AG04450 (cell line): ENCODE data around the gene CAMK2N2. TPM values are rescaled to one million over a fixed set of nuclear protein-coding genes. Genes with fewer than 3 reads are reported as not detected.
A peak's percentile ranks its signal among the peaks of the same experiment; 100 is the strongest.

Source experiments
- CTCF ChIA-PET: fragments of 300-600, 350-600 bp; formaldehyde crosslinking; extraction: SDS; loops from one replicate; lab custom pipeline; 2022; ENCODE audit warnings: antibody characterized with exemption, inconsistent platforms; lab: Charles Lee
- POLR2A ChIA-PET: fragments of 350-600 bp; formaldehyde crosslinking; extraction: SDS; loops from one replicate; lab custom pipeline; 2021; ENCODE audit warnings: antibody characterized with exemption, inconsistent platforms; lab: Yijun Ruan, JAX
- DNase-seq: peaks from one replicate; pipeline ENCODE4 v3.0.0-alpha.2; 2011; ENCODE audit warnings: low read depth, low spot score
- H3K27ac ChIP-seq: one replicate; pipeline ENCODE4 v1.5.1; 2012; ENCODE audit warnings: low read depth, low read length, control low read depth
- H3K27me3 ChIP-seq: one replicate; pipeline ENCODE4 v1.6.0; 2012; ENCODE audit warnings: low read length; ENCODE audit not compliant: control insufficient read depth, insufficient read depth
- H3K4me3 ChIP-seq: 2 replicates; pipeline ENCODE4 v1.5.1; 2011; ENCODE audit warnings: mild to moderate bottlenecking, low read depth, low read length, control low read depth
- H3K9me3 ChIP-seq: 2 replicates; pipeline ENCODE4 v1.5.1; 2012; ENCODE audit warnings: low read length; ENCODE audit not compliant: control insufficient read depth, insufficient read depth
- polyA minus RNA-seq: library from RNA; depleted of rRNA, polyadenylated mRNA; stranded (reverse); fragments of >200 nt; gene quantifications from 2 replicates; pipeline ENCODE4 v1.2.3, GENCODE V29; 2011; rRNA and poly(A)+ RNA removed
- polyA plus RNA-seq: library from polyadenylated mRNA; depleted of rRNA; stranded (reverse); fragments of >200 nt; gene quantifications from 2 replicates; pipeline ENCODE4 v1.2.3, GENCODE V29; 2011; rRNA removed
- TF ChIP-seq, protein P1 (sequence below): IDR thresholded peaks from 2 replicates; pipeline ENCODE4 v1.5.1; 2011; ENCODE audit warnings: low read depth, low read length, control low read depth, inconsistent platforms

The CAMK2N2 gene
- polyA plus RNA-seq (0.07 and 0.27 TPM in 2 replicates), polyA minus RNA-seq (0.22 TPM in 1 of 2 replicates, not detected in the other)

- Histone ChIP-seq H3K27ac (no peak within 1 kb of the TSS), H3K27me3 (peaks cover 31% of the 10 kb centered on the region), H3K4me3 (peak within 1 kb of the TSS; percentile 59), H3K9me3 (no peaks in the 10 kb centered on the region)
- POLR2A ChIA-PET = interaction anchor here (0.6 kb wide), 1 partner anchor 345 kb away, joined by 5 read pairs; no protein-coding TSS in a partner anchor
- CTCF ChIA-PET = interaction anchor here (0.6 to 4.0 kb wide), 2 partner anchors 12 to 152 kb away, joined by 4 to 19 read pairs; partner anchors contain the start of gene EEF1AKMT4
- no peak for DNase-seq
- TF ChIP-seq, protein P1, sequence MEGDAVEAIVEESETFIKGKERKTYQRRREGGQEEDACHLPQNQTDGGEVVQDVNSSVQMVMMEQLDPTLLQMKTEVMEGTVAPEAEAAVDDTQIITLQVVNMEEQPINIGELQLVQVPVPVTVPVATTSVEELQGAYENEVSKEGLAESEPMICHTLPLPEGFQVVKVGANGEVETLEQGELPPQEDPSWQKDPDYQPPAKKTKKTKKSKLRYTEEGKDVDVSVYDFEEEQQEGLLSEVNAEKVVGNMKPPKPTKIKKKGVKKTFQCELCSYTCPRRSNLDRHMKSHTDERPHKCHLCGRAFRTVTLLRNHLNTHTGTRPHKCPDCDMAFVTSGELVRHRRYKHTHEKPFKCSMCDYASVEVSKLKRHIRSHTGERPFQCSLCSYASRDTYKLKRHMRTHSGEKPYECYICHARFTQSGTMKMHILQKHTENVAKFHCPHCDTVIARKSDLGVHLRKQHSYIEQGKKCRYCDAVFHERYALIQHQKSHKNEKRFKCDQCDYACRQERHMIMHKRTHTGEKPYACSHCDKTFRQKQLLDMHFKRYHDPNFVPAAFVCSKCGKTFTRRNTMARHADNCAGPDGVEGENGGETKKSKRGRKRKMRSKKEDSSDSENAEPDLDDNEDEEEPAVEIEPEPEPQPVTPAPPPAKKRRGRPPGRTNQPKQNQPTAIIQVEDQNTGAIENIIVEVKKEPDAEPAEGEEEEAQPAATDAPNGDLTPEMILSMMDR = no peak
These were observed at the start of gene CAMK2N2 for GRCh38 chr3:184261270-184261853. Gene CAMK2N2, minus strand, starts transcription at chr3:184261553. Its CDS starts 268 bp downstream, at chr3:184261285.

DNA sequence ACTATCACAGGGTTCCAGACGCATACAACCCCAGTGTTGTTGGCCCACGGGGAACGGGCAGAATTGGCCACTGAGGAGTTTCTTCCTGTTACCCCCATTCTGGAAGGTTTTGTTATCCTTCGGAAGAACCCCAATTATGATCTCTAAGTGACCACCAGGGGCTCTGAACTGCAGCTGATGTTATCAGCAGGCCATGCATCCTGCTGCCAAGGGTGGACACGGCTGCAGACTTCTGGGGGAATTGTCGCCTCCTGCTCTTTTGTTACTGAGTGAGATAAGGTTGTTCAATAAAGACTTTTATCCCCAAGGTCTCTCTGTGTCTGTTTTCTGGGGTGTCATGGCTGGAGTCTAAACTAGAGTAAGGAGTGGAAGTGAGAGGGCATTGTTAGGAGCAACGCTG is 47.4 kb upstream of the CAMK2N2 start:
- ChIA-PET CTCF (no interaction called here), POLR2A (no interaction called here)
- Histone ChIP-seq H3K27ac (no peak overlapping the region), H3K27me3 (no peaks in the 10 kb centered on the region), H3K9me3 (no peaks in the 10 kb centered on the region; the same call in 1 of the 2 replicates), H3K4me3 (no peak overlapping the region)
- no peak for DNase-seq
- TF ChIP-seq, protein P1 = peak; percentile 9; the same call in 1 of the 2 replicates

- ChIA-PET CTCF (no interaction called here), POLR2A (no interaction called here)
- Histone ChIP-seq H3K27me3 (no peaks in the 10 kb centered on the region), H3K27ac (no peak overlapping the region), H3K4me3 (no peak overlapping the region), H3K9me3 (no peaks in the 10 kb centered on the region; the same call in 1 of the 2 replicates)
- DNase-seq = no peak
- TF ChIP-seq, protein P1 = no peak
These were observed 46.6 kb upstream of the CAMK2N2 start for GRCh38 chr3:184307915-184308314.

DNA sequence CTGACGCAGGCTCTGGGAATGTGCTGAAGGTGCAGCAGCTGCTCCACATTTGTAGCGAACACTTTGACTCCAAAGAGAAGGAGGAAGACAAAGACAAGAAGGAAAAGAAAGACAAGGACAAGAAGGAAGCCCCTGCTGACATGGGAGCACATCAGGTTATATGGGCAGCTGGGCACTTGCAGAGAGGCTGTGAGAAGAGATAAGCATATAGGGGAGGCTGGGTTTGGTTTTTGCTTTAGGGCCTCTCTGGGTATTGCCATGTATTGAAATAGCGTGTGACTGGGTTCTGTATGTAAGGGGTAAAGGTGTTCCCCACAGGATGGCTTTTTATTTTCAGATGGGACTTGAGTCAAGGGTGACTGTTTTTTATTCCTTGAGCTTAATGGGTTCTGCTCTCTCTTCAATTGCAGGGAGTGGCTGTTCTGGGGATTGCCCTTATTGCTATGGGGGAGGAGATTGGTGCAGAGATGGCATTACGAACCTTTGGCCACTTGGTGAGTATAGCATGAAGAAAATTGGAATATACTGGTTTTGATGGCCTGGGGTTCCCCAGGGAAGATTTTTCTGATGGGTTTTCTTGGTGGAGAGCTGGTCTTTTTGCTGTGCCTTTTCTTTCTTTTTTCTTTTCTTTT is 45.1 kb upstream of the CAMK2N2 start:
- no peaks in the 10 kb centered on the region for H3K27me3 ChIP-seq
- TF ChIP-seq, protein P1 = no peak
- POLR2A ChIA-PET = interaction anchor here (0.7 kb wide), 1 partner anchor 7 kb away, joined by 3 read pairs; no protein-coding TSS in a partner anchor
- H3K27ac ChIP-seq = no peak overlapping the region
- H3K4me3 ChIP-seq = no peak overlapping the region
- no peaks in the 10 kb centered on the region for H3K9me3 ChIP-seq
- DNase-seq = no peak
- CTCF ChIA-PET = interaction anchor here (1.0 to 2.1 kb wide), 2 partner anchors 47 to 54 kb away, joined by 3 to 4 read pairs; no protein-coding TSS in a partner anchor
